K562 (cell line): ENCODE results near the gene GAK.

Experiments
- CTCF ChIP-seq, 3 experiments: IDR thresholded peaks in 2 of 3; conservative IDR thresholded peaks in 1 of 3; 2 replicates each; pipeline ENCODE4 v1.5.1; 2011 to 2012; ENCODE audit warnings: low read length in 3 of 3, mild to moderate bottlenecking in 3 of 3, control low read depth in 2 of 3, improper control_type of control experiment in 1 of 3, inconsistent platforms in 1 of 3, low read depth in 1 of 3, mixed read lengths in 1 of 3, moderate library complexity in 1 of 3; ENCODE audit not compliant: insufficient read depth in 2 of 3
- MYC ChIP-seq, 2 experiments: fragments of 250-450 bp in 1 of 2; sonication (Bioruptor Pico) in 1 of 2; IDR thresholded peaks; 2 replicates each; pipeline versions ENCODE4 v1.5.1 to v1.6.1; 2012 to 2021; ENCODE audit warnings: low read depth in 2 of 2, borderline replicate concordance in 1 of 2, improper control_type of control experiment in 1 of 2, low read length in 1 of 2, mild to moderate bottlenecking in 1 of 2, moderate library complexity in 1 of 2
- TAF15 ChIP-seq: fragments of 200-400 bp; formaldehyde crosslinking; IDR thresholded peaks from 2 replicates; pipeline ENCODE4 v1.6.1; 2017; ENCODE audit warnings: mild to moderate bottlenecking, low read depth, low read length, moderate library complexity
- ZNF589 ChIP-seq: fragments of 200-800 bp; sonication (Bioruptor generic); IDR thresholded peaks from 2 replicates; pipeline ENCODE4 v1.6.1; 2016; ENCODE audit warnings: low read depth, missing genetic modification characterization, missing compliant biosample characterization

GRCh38 chr4:854356-854755 is 77.8 kb downstream of the GAK start:
- TF ChIP-seq MYC (IDR thresholded peaks at IDR 0.05; ENCODE audit: low read depth, low read length), result no peak
- TF ChIP-seq MYC (CRISPR knock-in tag; IDR thresholded peaks at IDR 0.05; ENCODE audit: borderline replicate concordance, low read depth), result no peak
- no peak for TF ChIP-seq ZNF589
- TF ChIP-seq TAF15, result no peak
- no peak for TF ChIP-seq CTCF (IDR thresholded peaks at IDR 0.05 in 2 of 3, conservative IDR thresholded peaks at IDR 0.05 in 1 of 3; ENCODE audit: insufficient read depth in 2 of 3, low read depth in 1 of 3, low read length in 3 of 3)
